CD4-positive, alpha-beta T cell treated with Interferon alpha-2 for 1 hour (primary cell): ENCODE data around the gene EVPL.
"Not testable (repeated sequence)": the region's sequence is repeated elsewhere in the genome, so short reads cannot be mapped to it uniquely, and the experiment has no call there.

ENCODE experiments used
- DNase-seq, 2 donors: peaks; one replicate each; pipeline ENCODE4 v3.0.0-alpha.2; 2020 to 2022

EVPL gene

DNA sequence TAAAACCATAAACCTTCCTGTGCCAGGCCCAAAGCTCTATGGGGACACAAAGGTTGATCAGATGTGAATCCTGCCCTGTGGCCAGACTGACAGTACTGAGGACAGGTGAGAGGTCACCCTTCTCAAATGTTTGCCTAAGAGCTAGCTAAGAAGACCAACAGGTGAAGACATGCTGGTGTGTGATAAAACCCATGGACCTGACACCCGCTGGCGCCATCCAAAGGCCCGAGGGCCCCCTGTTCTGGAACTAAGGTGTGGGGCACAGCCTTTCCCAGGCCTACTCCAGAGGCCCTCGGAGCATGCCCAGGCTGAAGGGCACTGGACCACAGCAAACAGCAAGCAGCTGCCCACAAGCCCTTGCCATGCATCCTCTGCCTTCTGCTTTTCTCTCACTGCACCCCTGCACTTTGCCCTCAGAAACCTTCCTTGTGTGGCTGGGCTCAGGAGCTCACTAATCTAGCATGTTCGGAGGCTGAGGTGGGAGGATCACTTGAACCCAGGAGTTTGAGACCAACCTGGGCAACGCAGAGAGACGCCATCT is 31.7 kb downstream of the EVPL start:
- no peak for DNase-seq

DNA sequence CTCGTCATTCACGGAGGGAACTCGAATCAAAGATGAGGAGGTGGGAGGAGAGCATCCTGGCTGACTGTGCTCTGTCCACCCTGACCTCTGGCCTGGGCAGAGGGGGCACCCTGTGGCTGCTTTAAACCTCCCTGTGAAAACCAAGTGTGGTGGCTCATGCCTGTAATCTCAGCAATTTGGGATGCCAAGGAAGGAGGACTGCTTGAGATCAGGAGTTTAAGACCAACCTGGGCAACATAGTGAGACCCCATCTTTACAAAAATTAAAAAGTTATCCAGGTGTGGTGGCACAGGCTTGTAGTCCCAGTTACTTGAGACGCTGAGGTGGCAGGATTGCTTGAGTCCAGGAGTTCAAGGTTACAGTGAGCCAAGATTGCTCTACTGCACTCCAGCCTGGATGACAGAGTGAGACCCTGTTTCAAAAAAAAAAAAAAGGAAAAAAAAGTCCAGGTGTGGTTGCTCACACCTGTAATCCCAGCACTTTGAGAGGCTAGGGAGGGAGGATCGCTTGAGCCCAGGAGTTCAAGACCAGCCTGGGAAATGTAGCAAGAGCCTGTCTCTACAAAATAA is 32.2 kb downstream of the EVPL start:
- DNase-seq, result no peak

- no peak for DNase-seq
Measured at GRCh38 chr17:75991396-75991795, 35.7 kb downstream of the EVPL start.

DNA sequence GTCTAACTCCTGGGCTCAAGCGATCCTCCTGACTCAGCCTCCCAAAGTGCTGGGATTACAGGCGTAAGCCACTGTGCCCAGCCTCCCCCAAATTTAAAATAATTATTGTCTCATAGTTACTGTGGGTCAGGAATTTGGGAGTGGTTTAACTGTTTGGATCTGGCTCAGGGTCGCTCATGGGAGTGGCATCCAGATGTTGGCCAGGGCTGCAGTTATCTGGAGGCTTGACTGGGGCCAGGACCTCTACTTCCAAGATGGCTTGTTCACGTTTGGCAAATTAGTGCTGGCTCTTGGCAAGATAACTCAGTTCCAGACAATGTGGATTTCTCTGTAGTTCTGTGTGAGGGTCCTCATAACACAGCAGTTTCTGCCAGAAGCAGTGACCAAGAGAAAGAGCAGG is 40.1 kb downstream of the EVPL start:
- DNase-seq, result no peak

DNA sequence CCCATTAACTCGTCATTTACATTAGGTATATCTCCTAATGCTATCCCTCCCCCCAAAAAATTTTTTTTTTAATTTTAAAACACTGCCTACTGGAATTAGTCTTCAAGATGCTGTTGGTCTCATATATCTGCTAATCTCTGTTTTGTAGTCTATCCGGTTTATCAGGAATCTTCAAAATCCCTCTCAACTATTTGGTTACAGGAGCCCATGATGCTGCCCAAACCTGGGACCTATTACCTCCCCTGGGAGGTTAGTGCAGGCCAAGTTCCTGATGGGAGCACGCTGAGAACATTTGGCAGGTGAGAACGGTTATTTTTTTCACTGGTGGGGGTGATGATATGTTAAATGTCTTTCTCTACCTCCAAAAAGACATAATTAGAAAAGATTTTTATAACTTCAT is 41.1 kb downstream of the EVPL start:
- no peak for DNase-seq

DNA sequence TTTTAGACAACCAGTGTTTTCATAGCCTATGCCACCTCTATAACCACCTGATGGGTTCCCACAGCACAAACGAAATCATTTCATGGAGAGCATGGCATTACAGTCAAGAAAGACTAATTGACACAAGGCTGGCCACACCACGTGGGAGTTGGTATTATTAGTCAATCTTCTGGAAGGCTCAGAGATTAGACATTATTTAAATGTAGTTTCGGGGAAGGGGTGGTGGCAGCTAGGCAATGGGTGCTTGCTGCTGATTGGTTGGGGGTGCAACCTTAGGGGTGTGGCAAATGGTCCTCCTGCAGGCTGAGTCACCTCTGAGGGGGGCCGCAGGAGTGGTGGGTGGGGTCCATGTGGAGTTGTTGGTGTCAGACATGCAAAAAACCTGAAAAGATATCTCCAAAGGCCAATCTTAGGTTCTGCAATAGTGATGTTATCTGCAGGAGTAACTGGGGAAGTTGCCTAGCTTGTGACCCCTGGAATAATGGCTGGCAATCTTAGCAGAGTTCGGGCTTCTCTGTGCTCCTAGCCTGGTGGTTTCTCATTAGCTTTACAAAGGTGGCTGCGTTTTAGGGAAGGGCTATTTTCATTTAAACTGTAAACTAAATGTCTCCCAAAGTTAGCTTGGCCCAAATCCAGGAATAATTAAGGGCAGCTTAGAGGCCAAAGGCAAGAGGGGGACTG is 43.5 kb downstream of the EVPL start:
- DNase-seq, result peak in 1 of 2 donors; percentile 28

GRCh38 chr17:75981019-75981615 is 46.0 kb downstream of the EVPL start:
- DNase-seq, result no peak

DNA sequence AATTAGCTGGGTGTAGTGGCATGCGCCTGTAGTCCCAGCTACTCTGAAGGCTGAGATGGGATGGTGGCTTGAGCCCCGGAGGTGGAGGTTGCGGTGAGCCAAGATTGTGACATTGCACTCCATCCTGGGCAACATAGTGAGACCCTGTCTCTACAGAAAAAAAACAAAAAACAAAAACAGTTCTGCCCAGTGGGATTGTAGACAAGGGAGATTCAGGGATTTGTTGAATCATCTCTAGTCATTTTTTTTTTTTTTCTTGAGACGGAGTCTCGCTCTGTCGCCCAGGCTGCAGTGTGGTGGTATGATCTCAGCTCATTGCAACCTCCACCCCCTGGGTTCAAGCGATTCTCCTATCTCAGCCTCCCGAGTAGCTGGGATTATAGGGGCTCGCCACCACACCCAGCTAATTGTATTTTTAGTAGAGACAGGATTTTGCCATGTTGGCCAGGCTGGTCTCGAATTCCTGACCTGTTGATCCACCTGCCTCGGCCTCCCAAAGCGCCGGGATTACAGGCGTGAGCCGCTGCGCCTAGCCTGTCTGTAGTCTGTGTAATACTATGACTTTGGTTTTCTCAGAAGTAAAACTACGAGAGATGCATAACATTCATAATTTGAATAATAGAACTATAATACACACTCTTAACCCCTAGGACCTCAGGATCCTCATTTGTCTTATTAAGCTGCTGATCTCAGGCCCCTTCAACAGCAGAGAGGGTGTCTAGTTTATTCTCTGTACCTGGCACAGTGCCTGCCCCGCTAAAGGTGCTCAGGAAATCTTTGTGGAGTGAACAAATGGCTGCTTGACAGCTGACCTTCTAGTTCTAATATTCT is 46.7 kb downstream of the EVPL start:
- no peak for DNase-seq

- DNase-seq, result no peak
Measured at GRCh38 chr17:75979705-75980187, 47.4 kb downstream of the EVPL start.

DNA sequence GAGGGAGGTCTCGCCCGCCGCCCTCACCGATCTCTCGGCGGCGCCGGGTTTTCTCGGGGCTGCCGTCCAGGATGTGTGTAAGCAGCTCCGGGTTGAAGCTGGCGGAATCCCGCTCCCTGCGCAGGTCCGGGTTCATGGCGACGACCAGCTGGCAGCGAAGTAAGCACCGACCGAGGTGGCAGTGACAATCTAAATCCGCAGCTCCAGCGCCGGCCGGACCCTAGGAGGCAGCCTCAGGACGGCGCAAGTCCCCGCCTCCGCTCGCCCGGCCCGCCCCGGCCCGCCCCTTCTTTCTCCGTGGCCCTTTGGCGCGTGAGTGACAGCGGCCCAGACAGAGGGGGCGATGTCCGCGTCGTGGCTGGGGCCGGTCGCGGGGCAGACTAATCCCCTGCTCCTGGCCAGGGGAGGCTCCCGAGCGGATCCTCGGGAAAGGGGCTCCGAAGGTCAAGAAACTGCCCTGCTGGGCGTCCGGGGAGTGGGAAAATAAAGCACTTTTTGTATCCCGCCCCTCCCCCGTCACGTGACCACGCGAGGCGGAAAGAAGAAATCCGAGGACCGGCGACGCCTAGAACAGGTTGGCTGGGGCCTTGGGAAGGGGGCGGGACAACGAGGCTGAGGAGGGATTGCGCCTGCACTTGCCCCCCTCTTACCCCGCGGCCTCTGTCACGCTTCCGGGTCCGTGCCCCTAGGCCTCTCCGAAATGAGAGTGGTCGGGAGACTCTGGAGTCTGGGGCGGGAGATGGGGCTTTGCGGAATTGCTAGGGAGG is 48.0 kb downstream of the EVPL start, which contains the start of the genes ACOX1 and TEN1:
ACOX1 (minus strand) TSS at position 229 of the 767 bp plus-strand sequence; CDS start at position 136, 93 bp downstream.
TEN1 (plus strand) TSS at position 303 of the 767 bp plus-strand sequence. CDS start 6,953 bp downstream, outside the sequence.
- peak; percentile 95 for DNase-seq

DNA sequence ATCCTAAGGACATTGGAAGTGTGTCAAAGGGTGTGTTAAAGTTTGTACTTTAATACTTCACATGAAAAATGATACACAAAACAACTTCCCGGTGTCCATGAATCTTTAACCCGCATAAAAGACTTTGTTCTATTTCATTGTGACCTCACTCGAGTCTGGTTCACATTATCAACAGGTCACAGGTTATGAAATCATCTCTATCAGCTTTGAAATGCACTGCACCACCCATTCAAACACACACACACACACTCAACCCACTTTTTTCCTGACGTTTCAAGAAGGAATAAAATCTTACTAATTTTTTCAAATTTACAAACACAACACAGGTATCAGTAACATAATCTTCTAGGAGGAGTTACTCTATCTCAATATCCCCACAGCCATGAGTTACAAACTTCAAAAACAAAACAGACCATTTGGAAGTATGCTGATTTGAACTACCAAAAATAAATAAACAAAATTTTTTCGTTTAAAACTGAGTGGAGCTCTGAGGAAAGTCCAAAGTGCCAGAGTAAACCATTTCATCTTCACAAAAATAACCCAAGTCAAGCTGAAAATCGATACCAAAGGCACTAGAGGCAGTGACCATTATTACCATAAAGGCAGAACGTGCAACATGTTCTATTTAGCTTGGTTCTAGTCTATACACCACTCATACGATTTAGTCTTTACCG is 50.8 kb downstream of the EVPL start:
- DNase-seq, result no peak

- no peak for DNase-seq
Measured at GRCh38 chr17:75975757-75976174, 51.3 kb downstream of the EVPL start.

DNA sequence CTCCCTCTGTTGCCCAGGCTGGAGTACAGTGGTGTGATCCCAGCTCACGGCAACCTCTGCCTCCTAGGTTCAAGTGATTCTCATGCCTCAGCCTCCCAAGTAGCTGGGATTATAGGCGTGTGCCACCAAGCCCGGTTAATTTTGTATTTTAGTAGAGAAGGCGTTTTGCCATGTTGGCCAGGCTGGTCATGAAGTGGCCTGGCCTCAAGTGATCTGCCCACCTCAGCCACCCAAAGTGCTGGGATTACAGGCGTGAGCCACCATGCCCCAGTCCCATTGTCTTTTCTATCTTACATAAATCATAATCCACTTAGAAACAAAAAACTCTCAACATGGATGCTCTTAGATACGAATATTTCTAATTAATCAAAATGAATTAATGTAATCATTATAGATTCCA is 51.9 kb downstream of the EVPL start:
- not testable (repeated sequence) for DNase-seq

DNA sequence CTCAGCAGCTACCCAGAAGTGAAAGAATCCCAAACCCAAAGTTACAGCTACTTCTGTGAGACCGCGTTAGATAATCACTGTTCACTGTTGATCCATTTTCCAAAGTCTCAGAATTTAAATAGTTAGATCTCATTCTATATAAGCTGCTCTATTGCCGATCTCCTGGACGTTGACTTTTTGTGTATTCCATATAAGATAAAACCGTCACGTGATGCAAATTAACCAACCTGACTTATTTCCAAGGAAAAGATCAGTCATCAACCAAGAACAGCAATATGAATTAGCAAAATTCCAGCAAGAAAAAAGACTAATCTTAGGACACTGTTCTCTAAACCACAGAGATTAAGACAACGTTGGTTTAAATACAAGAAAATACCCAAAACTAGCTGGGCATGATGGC is 56.5 kb downstream of the EVPL start:
- DNase-seq, result no peak

DNA sequence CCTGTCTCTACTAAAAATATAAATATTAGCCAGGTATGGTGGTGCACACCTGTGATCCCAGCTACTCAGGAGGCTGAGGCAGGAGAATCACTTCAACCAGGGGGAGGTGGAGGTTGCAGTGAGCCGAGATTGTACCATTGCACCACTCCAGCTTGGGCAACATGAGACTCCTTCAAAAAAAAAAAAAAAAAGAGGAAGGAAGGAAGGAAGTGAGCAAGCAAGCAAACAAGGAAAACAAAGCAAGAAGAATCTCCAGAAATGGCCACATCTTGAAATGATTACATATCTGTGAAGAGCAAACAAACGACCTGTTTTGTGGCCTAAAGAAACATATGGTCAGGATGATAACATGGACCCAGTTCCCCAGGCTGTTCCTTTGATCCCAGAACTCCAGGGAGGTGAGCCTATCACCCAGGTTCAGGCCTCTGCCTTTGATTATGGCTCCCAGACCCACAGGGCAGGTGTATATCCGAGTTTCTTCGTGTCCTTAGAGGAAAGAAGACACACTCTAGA is 57.0 kb downstream of the EVPL start:
- no peak for DNase-seq

DNA sequence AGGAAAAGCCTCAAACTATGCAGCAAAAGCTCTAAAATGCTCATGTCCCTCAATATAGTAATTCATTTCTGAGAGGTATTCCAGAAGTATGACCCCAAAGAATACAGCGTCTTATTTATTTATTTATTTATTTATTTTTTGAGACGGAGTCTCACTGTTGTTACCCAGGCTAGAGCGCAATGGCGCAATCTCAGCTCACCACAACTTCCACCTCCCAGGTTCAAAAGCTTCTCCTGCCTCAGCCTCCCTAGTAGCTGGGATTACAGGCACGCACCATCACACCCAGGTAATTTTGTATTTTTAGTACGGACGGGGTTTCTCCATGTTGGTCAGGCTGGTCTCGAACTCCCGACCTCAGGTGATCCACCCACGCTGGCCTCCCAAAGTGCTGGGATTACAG is 58.1 kb downstream of the EVPL start:
- DNase-seq, result not testable (repeated sequence)

DNA sequence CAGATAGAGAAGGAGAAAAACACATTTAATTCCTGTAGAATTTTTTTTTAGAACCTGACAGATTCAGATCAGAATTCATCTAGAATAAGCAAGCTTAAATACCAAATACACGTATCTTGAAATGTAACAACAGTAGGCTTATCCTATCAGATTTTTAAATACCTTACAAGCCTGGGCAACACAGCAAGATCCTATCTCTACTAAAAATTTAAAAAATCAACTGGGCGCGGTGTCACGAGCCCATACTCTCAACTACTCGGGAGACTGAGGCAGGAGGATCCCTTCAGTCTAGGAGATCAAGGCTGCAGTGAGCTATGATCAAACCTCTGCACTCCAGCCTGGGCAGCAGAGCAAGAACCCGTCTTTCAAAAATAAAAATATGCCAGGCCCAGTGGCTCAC is 61.6 kb downstream of the EVPL start:
- no peak for DNase-seq

GRCh38 chr17:75959839-75960511 is 67.1 kb downstream of the EVPL start:
- no peak for DNase-seq

GRCh38 chr17:75959051-75959838 is 67.9 kb downstream of the EVPL start:
- no peak for DNase-seq
